IMR-90 (cell line): ENCODE measurements around the gene ESR1. TPM values are rescaled to one million over a fixed set of nuclear protein-coding genes. Genes with fewer than 3 reads are reported as not detected.

Experiments
- ATAC-seq: fragments of 200-7000 bp; cut with Tn5 transposase; 2 replicates; pipeline ENCODE4 v1.9.1; 2020; ENCODE audit warnings: low read depth, mild to moderate bottlenecking, moderate library complexity
- BruUV-seq: library from RNA; stranded (reverse); fragments of 400-500 nt; replicated peaks from 2 replicates; lab custom pipeline; 2021; lab: Mats Ljungman, UMichigan
- CTCF ChIA-PET: fragments of 300-600 bp; formaldehyde crosslinking; extraction: SDS; loops from one replicate; lab custom pipeline; 2021; ENCODE audit warnings: antibody characterized with exemption; lab: Yijun Ruan, JAX
- POLR2A ChIA-PET: fragments of 300-600 bp; sonication (Branson Sonifier 250); formaldehyde crosslinking; loops from one replicate; lab custom pipeline; 2022; ENCODE audit warnings: antibody characterized with exemption; ENCODE audit not compliant: unreplicated experiment; lab: Charles Lee
- DNase-seq: peaks from one replicate; pipeline ENCODE4 v3.0.0; 2013
- H2AFZ ChIP-seq: replicated peaks from 2 replicates; pipeline ENCODE3; 2013; ENCODE audit warnings: low read length, mild to moderate bottlenecking; ENCODE audit not compliant: poor library complexity
- H2AK5ac ChIP-seq: 2 replicates; pipeline ENCODE4 v1.6.1; 2013; ENCODE audit warnings: low read depth, low read length, inconsistent platforms
- H2AK9ac ChIP-seq: replicated peaks from 2 replicates; pipeline ENCODE3; 2013; ENCODE audit warnings: mild to moderate bottlenecking, low read depth, low read length, moderate library complexity; ENCODE audit not compliant: poor library complexity
- H2BK120ac ChIP-seq: 2 replicates; pipeline ENCODE4 v1.6.1; 2013; ENCODE audit warnings: low read depth, low read length, inconsistent platforms
- H2BK15ac ChIP-seq: 3 replicates; pipeline ENCODE4 v1.6.1; 2013; ENCODE audit warnings: low read depth, low read length, inconsistent platforms
- H2BK20ac ChIP-seq: 2 replicates; pipeline ENCODE4 v1.6.1; 2013; ENCODE audit warnings: low read depth, mild to moderate bottlenecking, inconsistent platforms, low read length, moderate library complexity
- H2BK5ac ChIP-seq: 2 replicates; pipeline ENCODE4 v1.6.1; 2013; ENCODE audit warnings: mild to moderate bottlenecking, low read depth, low read length, inconsistent platforms; ENCODE audit not compliant: poor library complexity, severe bottlenecking
- H3K14ac ChIP-seq: replicated peaks from 2 replicates; pipeline ENCODE4 v1.6.1; 2013; ENCODE audit warnings: low read depth, low read length, inconsistent platforms
- H3K18ac ChIP-seq: 2 replicates; pipeline ENCODE4 v1.6.1; 2013; ENCODE audit warnings: low read depth, low read length, control low read depth
- H3K23ac ChIP-seq: 2 replicates; pipeline ENCODE4 v1.6.1; 2013; ENCODE audit warnings: low read depth, low read length, inconsistent platforms
- H3K27ac ChIP-seq: 2 replicates; pipeline ENCODE4 v1.5.1; 2013; ENCODE audit warnings: mild to moderate bottlenecking, control low read depth, low read length; ENCODE audit not compliant: insufficient read depth
- H3K27me3 ChIP-seq: 2 replicates; pipeline ENCODE4 v1.6.1; 2013; ENCODE audit warnings: low read length; ENCODE audit not compliant: control insufficient read depth, insufficient read depth
- H3K36me3 ChIP-seq: 2 replicates; pipeline ENCODE4 v1.6.1; 2013; ENCODE audit warnings: low read length, mixed read lengths; ENCODE audit not compliant: control insufficient read depth, insufficient read depth
- H3K4ac ChIP-seq: 2 replicates; pipeline ENCODE4 v1.6.1; 2013; ENCODE audit warnings: low read depth, low read length, inconsistent platforms
- H3K4me1 ChIP-seq: 2 replicates; pipeline ENCODE4 v1.6.1; 2013; ENCODE audit warnings: low read length, mixed read lengths; ENCODE audit not compliant: control insufficient read depth, insufficient read depth
- H3K4me2 ChIP-seq: 2 replicates; pipeline ENCODE4 v1.6.1; 2013; ENCODE audit warnings: low read depth, mild to moderate bottlenecking, control low read depth, low read length, moderate library complexity
- H3K4me3 ChIP-seq: 2 replicates; pipeline ENCODE4 v1.5.1; 2013; ENCODE audit warnings: low read depth, mild to moderate bottlenecking, control low read depth, low read length, moderate library complexity; ENCODE audit not compliant: insufficient read depth
- H3K56ac ChIP-seq: 2 replicates; pipeline ENCODE4 v1.6.1; 2013; ENCODE audit warnings: low read length, inconsistent platforms; ENCODE audit not compliant: insufficient read depth; ENCODE audit errors: extremely low read depth
- H3K79me1 ChIP-seq, 2 experiments: 2 replicates each; pipeline ENCODE4 v1.6.1; 2013; ENCODE audit warnings: low read length in 2 of 2, inconsistent platforms in 1 of 2, low read depth in 1 of 2
- H3K9ac ChIP-seq: 2 replicates; pipeline ENCODE4 v1.6.1; 2013; ENCODE audit warnings: low read depth, low read length, control low read depth
- H3K9me1 ChIP-seq: 2 replicates; pipeline ENCODE4 v1.6.1; 2013; ENCODE audit warnings: low read length, inconsistent platforms; ENCODE audit not compliant: insufficient read depth
- H3K9me3 ChIP-seq: 2 replicates; pipeline ENCODE4 v1.6.1; 2013; ENCODE audit warnings: low read length; ENCODE audit not compliant: control insufficient read depth, insufficient read depth
- H4K20me1 ChIP-seq: 2 replicates; pipeline ENCODE4 v1.6.1; 2013; ENCODE audit warnings: low read length, inconsistent platforms; ENCODE audit not compliant: insufficient read depth
- H4K5ac ChIP-seq: 2 replicates; pipeline ENCODE4 v1.6.1; 2013; ENCODE audit warnings: mild to moderate bottlenecking, low read depth, low read length, control low read depth
- H4K8ac ChIP-seq, 2 experiments: 2 replicates each; pipeline ENCODE4 v1.6.1; 2013; ENCODE audit warnings: low read depth in 2 of 2, low read length in 2 of 2, control low read depth in 1 of 2, inconsistent platforms in 1 of 2
- H4K91ac ChIP-seq: 2 replicates; pipeline ENCODE4 v1.6.1; 2013; ENCODE audit warnings: low read depth, low read length, inconsistent platforms; ENCODE audit not compliant: insufficient read depth
- CEBPB ChIP-seq: IDR thresholded peaks from 2 replicates; pipeline ENCODE4 v1.6.1; 2012; ENCODE audit warnings: low read depth, low read length, improper control_type of control experiment
- MAZ ChIP-seq: IDR thresholded peaks from 2 replicates; pipeline ENCODE4 v1.6.1; 2012; ENCODE audit warnings: low read depth, mild to moderate bottlenecking, low read length, improper control_type of control experiment, moderate library complexity, borderline replicate concordance
- WGBS, 2 experiments: methylation state at CpG; one replicate each; pipeline versions ENCODE4 v1.1.5 to v1.1.7; 2013; ENCODE audit warnings: missing lambda C conversion rate in 2 of 2; ENCODE audit not compliant: insufficient read length in 1 of 2; ENCODE audit errors: extremely low coverage in 2 of 2; 5-methylcytosine and 5-hydroxymethylcytosine counted together
- dilution Hi-C: fragments of 300-500 bp; cut with HindIII; formaldehyde crosslinking; loops from one replicate; pipeline ENCODE4 v1.14.3; 2018; ENCODE audit warnings: low sequenced_read_pairs; ENCODE audit not compliant: unreplicated experiment
- in situ Hi-C: fragments of 300-500 bp; cut with MboI; formaldehyde crosslinking; loops from 3 replicates; pipeline ENCODE4 v1.14.3; 2019; ENCODE audit warnings: low sequenced_read_pairs, inconsistent platforms, mixed read lengths
- intact Hi-C: fragments of 100-400 bp; cut with micrococcal nuclease; formaldehyde crosslinking; loops from 2 replicates; pipeline ENCODE4 v1.10.0; 2022
- polyA plus RNA-seq, 3 experiments: library from polyadenylated mRNA; depleted of rRNA; stranded (reverse); fragments of >200 nt; gene quantifications; 2 replicates each; pipeline ENCODE4 v1.2.3, GENCODE V29; 2012; ENCODE audit warnings: low replicate concordance in 1 of 3
- total RNA-seq: library from RNA; depleted of rRNA; stranded (reverse); fragments of >200 nt; gene quantifications from 2 replicates; pipeline ENCODE4 v1.2.3, GENCODE V29; 2012

The ESR1 gene
- total and polyA plus RNA-seq, 2 of the 4 experiments (the other 2 are of a cell fraction) = not detected

GRCh38 chr6:151962246-151962846 lies 154.9 kb downstream of the ESR1 start:
- no peak overlapping the region for H3K27ac ChIP-seq
- no peaks in the 10 kb centered on the region for H4K20me1 ChIP-seq
- H2BK5ac ChIP-seq = no peak overlapping the region
- no peak overlapping the region for H4K5ac ChIP-seq
- H4K91ac ChIP-seq = no peak overlapping the region
- no peak overlapping the region for H3K4ac ChIP-seq
- ATAC-seq (no peak), DNase-seq (no peak)
- no CpG with 5 or more reads among the region's 5 CpGs for WGBS, 2 experiments
- H3K36me3 ChIP-seq = no peaks in the 10 kb centered on the region
- dilution Hi-C loops (no loop called here), in situ Hi-C loops (no loop called here), intact Hi-C loops (no loop called here)
- no peak overlapping the region for H2BK120ac ChIP-seq
- H2BK15ac ChIP-seq = no peak overlapping the region
- no peak overlapping the region for H3K9ac ChIP-seq
- no peak overlapping the region for H3K4me3 ChIP-seq
- no peak overlapping the region for H3K56ac ChIP-seq
- H3K9me3 ChIP-seq = 0 out of 2 replicates have a peak, but pooled peaks cover 3% of the 10 kb centered on the region
- H3K18ac ChIP-seq = no peak overlapping the region
- no peaks in the 10 kb centered on the region for H3K27me3 ChIP-seq
- no peaks in the 10 kb centered on the region for H3K4me1 ChIP-seq
- ChIA-PET CTCF (no interaction called here), POLR2A (no interaction called here)
- no peak overlapping the region for H2AFZ ChIP-seq
- H2AK5ac ChIP-seq = no peak overlapping the region
- no peak overlapping the region for H3K4me2 ChIP-seq
- TF ChIP-seq MAZ (no peak), CEBPB (peak; percentile 86)
- no peak overlapping the region for H4K8ac ChIP-seq
- BruUV-seq = no TSS peak
- H2BK20ac ChIP-seq = no peak overlapping the region
- H3K23ac ChIP-seq = no peak overlapping the region
- no peaks in the 10 kb centered on the region for H3K9me1 ChIP-seq
- H3K14ac ChIP-seq = no peak overlapping the region
- H3K79me1 ChIP-seq = no peaks in the 10 kb centered on the region
- H2AK9ac ChIP-seq = no peak overlapping the region
